GM18909 (cell line): Measurements from ENCODE around the gene EVL.
A peak's percentile ranks its signal among the peaks of the same experiment; 100 is the strongest.

ENCODE experiments used
- ATAC-seq: cut with Tn5 transposase; IDR thresholded peaks from one replicate; pipeline ENCODE4 v1.9.1; 2021; ENCODE audit warnings: mild to moderate bottlenecking; ENCODE audit not compliant: unreplicated experiment, poor library complexity

The EVL gene

DNA sequence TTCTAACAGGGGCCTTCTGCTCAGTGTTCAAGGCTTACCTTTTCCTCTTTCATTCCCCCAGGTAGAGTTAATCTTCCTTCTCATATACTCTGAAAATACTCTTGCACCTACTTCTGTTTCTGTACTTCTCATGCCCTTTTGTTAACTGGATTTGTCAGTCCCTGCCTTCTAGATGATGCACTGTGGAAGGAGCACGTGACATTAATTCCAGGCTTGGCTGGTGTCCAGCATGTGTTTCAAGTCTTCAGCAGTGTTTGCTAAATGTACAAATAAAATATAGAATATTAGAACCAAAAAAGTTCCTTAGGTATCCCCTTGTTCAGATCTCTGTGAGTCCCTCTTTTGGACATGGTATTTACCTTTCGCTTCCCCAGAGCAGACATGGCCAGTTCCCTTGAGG, 27.9 kb upstream of the EVL start:
- ATAC-seq: no peak

DNA sequence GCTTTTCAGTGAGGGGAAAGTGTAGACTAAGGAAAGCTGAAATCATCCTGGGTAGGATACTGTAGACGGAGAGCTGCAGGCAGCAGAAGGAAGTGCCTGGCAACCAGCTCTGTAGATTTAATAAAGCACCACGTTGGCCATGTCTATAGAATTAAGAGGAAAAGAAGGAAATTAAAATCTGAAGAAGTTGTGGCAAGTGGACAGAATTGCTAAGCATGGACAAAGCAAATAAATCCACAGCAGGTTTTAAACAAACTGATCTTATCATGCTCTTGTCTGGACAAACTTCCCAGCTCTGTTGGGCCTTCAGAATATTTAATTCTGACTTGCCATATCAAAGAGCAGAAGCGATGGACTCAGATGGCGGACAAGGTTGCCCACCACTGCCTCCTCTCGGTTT, 27.2 kb upstream of the EVL start:
- no peak for ATAC-seq

DNA sequence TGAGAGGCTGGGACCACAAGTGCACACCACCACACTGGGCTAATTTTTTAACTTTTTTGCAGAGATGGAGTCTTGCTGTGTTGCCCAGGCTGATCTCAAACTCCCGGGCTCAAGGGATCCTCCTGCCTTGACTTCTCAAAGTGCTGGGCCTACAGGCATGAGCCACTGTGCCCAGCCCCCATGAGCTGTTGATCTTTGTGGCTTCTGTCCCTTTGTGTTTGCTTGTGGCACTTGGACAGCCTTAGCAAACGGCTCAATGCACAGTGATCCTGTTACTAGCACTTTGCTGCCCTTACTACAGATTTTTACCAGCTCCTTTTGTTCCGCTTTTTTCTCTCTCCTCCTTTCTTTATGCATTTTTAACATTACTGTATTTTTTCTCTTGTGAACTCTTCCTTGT, 25.3 kb upstream of the EVL start:
- no peak for ATAC-seq

DNA sequence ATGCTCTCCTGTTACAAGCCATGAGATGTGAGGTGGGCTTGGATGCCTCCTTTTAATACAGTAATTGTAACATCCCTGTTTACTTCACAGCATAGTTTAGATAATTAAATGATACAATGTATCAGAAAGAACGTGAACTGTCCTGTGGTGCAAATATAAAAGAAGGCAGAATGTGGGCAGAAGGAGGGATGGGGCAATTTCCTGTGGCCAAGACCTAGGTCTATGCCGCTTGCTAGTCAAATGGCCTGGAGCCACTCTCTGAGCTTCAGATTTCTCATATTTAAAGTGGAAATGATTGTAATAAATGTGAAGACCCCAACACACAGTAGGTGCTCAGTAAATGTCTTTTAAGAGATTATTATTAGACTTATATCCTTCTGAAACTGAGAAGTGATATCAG, 24.0 kb upstream of the EVL start:
- ATAC-seq: no peak

DNA sequence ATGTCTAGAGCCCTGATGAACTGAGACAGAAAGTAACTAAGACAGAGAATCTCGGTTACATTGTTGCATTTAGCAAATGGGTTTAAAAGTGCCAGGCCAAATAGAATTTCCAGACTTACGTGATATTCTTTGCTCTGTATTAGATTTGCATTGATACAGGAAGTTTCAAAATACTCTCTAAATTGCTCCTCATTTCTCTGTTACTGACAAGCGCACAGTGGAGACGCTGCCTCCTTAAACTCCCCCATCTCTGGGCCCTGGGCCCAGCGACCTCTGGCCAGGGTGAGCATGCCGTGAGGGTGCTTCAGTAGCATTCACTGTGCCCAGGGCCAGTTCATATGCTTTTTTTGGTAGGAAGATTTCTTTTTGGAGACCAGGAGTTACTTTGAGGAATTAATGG, 22.9 kb upstream of the EVL start:
- no peak for ATAC-seq

DNA sequence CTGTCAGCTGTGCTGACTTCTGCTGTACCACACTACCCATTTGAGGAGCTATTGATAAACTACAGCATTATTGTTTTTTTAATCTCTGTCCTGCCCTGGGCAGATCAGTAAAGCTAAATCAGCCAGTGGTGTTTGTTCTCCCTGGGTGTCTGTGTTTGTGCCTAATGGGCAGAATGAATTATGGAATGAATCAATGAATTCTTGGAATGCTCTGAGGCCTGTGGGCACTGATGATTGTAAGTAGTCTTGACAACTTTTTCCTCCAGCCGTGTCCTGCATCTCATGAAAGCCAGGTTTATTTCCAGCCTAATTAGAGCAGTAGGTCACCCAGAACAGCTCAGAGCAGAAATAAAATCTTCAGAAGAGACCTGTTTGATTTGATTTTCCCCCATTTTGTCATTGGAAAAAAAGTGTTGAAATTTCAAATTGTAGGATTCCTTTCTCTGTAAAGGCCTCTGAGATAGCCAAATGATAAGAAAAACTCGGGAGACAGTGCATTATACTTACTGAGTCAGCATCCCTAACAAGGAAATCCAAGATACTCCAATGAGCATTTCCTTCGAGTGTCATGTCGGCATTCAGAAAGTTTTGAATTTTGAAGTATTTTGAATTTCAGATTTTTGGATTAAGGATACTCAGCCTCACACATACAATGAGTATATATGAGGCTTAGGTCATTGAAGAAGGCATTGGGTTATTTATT, 19.4 kb upstream of the EVL start:
- no peak for ATAC-seq

DNA sequence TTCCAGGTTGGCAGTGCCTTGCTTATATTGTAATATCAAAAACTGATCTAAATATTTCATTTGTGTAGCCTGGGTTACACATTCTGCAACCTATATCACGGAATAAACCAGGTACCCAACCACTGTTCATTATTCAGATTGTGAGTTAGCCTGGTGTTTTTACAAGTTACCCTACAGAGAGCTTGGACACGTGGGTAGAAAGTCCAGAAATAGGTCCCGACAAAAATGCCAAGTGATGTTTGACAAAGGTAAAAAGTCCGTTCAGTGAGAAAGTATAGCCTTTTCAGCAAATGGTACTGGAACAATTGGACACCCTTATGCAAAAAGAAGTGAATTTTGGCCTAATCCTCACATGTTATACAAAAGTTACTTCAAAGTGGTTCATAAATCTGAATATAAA, 17.6 kb upstream of the EVL start:
- ATAC-seq: no peak

DNA sequence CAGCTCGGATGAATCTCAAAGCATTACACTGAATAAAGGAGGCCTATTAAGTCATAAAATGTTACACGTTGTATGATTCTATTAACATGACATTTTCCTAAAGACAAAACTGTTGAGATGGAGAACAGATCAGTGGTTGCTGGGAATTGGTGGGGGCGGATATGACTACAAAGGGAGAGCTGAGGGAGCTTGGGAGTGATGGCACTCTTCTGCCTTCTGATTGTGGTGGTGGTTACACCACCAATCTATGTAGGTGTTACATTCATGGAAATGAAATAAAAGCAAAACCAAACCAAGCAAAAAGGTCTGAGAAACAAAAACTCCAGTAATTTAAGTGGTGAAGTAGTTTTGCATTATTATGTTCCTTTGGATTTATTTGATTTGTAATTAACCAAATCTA, 16.4 kb upstream of the EVL start:
- no peak for ATAC-seq

DNA sequence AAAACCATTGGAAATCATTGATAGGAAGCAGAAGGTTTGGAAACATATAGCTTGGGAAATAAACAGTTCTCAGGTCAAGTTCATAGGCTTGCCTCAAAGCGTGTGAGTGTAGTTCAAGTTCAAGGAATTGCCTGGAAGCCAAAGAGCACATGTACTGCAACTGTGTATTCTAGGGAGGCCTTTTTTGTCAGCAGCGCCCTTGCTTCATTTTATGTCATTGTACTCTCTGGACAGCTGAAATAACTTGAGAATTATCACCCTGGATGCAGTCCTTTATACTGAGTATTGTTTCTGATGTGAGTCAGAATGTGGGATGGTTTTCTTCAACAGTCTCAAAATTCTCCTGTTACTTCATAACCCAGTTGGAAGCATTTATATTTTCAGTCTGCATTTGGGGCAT, 16.0 kb upstream of the EVL start:
- no peak for ATAC-seq

DNA sequence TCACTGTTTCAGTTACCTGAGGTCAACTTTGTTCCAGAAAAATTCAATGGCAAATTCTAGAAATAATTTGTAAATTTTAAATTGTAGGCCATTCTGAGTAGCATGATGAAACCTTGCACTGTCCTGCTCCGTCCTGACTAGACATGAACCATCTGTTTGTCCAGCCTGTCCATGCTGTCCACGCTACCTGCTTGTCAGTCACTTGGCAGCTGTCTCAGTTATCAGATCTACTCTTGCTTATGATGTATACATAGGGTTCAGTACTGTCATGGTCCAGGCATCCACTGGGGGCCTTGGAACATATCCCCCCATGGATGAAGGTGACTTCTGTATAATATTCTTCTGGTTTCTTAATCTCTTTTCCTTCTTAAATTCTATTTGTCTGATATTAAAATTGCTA, 14.1 kb upstream of the EVL start:
- no peak for ATAC-seq

DNA sequence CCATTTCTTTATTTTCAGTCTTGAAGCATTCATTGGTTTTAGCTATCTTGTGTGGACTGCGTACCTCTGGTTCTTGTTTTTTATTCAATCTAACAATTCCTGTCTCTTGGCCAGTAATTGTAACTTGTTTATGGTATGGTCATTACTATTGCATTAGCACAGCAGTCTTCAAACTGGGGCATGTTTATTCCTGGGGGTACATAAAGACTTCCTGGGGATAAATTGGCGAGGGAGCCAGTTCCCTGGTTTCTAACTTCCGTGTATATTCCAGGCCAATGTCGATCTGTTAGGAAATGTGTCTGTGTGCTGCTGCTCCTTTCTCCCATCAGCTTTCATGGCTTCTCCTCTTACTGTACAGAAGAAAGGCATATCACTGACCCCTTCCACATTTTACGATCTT, 13.7 kb upstream of the EVL start:
- ATAC-seq: no peak

DNA sequence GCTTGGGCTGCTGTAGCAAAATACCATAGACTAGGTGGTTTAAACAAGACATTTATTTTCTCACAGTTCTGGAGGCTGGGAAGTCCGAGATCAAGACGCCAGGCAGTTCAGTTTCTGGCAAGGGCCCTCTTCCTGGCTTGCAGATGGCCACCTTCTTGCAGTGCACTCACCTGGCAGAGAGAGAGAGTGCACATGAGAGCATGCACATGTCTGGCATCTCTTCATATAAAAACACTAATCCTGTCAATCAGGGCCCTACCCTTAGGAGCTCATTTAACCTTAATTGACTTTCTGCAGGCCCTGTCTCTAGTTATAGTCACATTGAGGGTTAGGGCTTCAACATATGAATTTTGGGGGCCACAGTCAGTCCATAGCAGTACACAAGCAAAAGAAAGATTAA, 12.4 kb upstream of the EVL start:
- ATAC-seq: no peak

DNA sequence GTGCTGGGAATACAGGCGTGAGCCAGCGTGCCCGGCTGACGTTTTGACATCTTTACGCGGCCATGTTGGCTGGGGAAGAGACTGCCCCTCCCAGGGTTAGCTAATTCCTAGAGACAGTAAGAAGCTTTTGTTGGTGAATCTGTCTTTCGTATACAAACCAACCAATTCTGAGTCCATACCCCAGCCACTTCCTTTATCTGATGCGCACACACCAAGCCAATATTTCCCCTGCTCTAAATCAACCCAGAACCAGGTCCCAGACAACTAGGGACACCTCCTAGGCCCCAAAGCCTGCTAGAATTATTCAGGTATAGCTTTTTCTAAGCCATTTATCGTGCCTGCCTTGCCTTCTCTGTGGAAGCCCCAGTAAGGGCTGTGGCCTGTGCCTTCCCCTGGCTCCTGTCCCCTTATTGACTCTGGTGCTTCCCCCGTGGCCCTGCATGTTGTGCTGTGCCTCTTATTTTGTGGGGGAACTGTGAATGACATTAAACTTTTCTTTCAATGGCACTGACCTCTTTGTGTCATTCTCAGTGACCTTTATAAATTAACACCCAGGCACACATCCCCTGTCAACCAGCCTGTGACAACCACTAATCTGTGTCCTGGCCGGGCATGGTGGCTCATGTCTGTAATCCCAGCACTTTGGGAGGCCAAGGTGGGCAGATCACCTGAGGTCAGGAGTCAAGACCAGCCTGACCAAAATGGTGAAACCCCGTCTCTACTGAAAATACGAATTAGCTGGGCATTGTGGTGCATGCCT, 10.7 kb upstream of the EVL start:
- ATAC-seq: no peak

DNA sequence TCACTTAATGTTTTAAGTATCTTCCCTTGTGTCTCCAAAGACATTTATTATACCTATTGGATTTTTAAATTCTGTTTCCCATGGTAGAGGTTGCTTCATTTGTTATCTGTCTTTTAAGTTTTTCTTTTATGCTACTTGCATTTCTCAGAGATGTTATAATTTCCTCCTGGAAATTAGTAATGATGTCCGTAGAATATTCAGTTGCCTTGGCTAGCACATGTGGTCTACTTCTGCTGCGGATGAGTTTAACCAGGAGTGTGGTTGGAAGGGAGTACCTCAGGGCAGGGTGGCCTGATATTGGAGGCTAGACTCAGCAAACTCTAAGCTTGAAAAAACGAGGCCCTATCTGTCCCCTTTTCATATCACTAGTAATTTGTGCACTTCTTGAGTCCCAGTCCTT, 8.8 kb upstream of the EVL start:
- no peak for ATAC-seq

DNA sequence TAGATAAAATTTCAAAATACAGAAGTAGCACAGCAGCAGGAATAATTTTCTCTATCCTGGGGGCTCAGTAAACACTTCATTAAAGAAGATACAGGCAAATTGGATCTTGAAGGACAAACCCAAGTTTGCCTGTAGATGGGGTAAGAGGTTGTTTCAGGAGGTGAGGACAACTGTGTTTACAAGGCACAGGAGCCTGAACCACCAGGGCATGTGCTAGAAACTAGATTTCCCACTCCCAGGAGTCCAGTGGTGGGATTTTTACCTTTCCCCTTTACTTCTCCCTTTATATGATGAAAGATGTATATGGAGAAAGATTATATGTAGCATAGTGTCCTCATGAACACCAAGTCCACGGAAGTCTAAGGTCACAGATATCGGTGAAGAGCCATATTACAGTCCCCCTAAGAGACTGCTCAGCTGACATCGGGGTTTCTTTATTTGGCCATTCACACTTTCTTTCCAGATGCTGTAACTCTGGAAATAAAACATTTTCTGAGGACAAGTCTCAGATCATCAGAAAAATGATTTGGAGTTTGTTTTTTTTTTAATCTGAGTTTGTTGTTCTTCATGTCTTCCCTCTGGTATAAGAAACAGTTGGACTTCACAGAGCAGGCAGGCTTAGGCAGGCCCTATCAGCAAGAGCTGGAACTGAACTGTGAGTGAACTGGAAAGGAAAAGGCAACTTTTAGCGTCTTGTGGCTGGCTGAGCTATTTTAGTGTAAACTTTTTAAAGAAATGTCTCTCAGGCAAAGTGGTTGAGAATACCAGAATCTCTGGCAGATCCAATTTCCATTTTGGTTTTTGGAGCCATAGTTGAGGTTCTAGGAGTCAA, 8.0 kb upstream of the EVL start:
- ATAC-seq: peak; percentile 44

DNA sequence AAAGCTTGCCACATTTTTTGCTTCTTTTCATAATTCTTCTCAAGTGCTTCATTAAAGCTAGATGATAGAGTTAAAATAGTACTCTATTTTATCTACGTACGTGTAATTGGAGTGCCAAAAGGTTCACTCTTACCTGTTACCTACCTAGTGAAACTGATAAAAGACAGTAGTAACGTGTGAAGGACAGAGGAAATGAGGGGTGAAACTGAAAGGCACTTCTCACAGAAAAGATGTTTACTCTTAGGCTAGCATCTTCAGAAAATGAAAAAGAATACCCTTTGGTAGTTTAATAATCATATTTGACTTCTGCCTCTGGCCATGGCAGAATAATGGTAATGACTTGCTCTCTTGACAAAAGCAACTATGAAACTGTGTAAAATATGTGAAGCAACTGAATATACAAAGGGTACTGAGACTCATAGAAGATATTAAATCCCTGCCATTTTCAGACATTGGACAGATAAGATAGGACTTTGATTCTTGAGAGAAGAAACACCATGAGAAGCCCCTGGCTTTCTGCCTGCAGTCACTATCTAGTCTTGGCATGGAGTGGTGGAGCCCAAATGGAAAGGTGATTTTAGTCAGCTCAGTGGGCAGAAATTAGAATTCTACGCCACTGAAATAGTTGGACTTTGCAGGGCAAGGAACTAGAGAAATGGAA, 6.3 kb upstream of the EVL start:
- peak; percentile 75 for ATAC-seq

DNA sequence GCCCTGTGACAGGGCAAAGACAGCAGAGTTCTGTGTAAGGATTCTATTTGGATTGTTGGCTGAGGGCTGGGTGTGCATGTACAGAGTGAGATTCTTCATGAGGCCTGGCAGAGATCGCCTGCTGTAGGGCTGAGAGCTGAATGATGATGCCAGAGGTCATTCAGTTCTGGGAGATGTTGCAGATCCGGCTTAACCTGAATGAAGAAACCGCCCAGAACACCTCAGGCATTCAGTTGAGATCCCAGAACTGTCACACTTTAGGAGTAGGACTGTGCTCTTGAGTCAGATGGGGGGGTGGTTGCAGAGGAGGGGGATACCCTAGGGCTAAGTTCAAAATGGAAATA, 5.8 kb upstream of the EVL start:
- no peak for ATAC-seq

DNA sequence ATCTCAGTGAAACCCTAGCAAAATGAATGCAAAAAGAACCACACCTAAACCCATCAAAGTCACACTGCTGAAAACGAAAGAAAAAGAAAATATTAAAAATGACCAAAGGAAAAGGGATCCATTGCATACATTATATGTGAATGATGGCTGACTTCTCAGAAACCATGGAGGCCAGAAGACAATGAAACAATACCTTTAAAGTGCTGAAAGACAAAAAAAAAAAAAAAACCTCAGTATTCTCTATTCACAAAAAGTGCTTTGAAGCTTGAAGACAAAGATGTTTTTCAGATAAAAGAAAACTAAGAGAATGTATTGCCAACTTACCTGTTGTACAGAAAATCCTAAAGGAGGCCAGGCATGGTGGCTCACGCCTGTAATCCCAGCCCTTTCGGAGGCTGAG, 4.5 kb upstream of the EVL start:
- ATAC-seq: no peak

DNA sequence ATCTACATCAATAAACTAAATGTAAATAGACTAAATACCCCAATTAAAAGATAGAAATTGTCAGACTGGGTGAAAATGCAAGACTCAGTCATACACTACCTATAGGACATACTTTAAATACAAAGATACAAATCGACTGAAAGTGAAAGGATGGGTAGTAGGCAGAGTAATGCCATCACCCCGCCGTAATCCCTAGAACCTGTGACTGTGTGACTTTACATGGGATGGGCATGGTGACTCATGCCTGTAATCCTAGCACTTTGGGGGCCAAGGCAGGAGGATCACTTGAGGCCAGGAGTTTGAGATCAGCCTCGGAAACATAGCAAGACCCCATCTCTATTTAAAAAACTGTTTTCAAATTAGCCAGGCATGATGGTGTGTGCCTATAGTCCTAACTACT, 2.6 kb upstream of the EVL start:
- ATAC-seq: no peak

DNA sequence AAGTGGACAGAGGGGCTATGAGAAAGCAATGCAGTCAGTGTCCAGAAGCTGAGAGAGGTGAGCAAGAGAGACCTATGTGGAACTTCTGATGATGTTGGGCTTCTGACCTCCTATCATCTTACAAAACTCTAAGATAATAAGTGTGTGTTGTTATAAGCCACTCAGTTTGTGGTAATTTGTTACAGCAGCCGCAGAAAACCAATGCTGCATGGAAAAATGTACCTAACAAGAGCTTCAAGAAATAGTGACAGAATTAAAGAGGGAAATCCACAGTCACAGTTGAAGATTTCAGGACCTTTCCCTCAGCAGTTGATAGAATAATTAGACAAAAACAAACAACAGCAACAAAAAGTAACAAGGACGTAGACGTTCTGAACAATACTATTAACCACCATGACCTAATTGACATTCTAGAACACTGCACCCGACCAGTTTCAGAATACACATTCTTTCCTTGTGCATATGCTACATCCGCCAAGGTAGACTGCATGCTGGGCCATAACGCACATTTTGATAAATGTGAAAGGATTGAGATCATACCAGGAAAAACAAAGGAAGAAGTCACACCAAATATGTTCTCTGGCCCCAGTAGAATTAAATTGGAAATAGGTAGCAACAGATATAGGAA, 1.8 kb upstream of the EVL start:
- no peak for ATAC-seq
